Right ventricle myocardium superior (tissue), 1 donor: ENCODE measurements around the gene SYNE4. TPM values are rescaled to one million over a fixed set of nuclear protein-coding genes. Genes with fewer than 3 reads are reported as not detected.
A peak's percentile ranks its signal among the peaks of the same experiment; 100 is the strongest.
"Not testable (repeated sequence)": the region's sequence is repeated elsewhere in the genome, so short reads cannot be mapped to it uniquely, and the experiment has no call there.

ENCODE experiments used
- ATAC-seq: fragments of 200-7000 bp; cut with Tn5 transposase; one replicate; pipeline ENCODE4 v1.9.1; 2020; ENCODE audit warnings: mild to moderate bottlenecking; ENCODE audit not compliant: poor library complexity
- DNase-seq: peaks from one replicate; pipeline ENCODE4 v3.0.0-alpha.2; 2020
- intact Hi-C: fragments of 100-400 bp; cut with DNase I; formaldehyde crosslinking; loops from one replicate; pipeline ENCODE4 v1.11.2; 2022
- total RNA-seq: library from RNA; stranded (reverse); fragmentation: NEBNext Ultra II Directional; extraction: Animal tissue kit (Norgen Biotek cat#: 25700); gene quantifications from one replicate; pipeline ENCODE4 v1.2.1, GENCODE V29; 2021
- donor health status: DM: no; HTN: yes; CAD: no; lungs with severe emphysema.

The SYNE4 gene
- total RNA-seq, 1 donor from 2014 or later = 0.30 TPM

DNA sequence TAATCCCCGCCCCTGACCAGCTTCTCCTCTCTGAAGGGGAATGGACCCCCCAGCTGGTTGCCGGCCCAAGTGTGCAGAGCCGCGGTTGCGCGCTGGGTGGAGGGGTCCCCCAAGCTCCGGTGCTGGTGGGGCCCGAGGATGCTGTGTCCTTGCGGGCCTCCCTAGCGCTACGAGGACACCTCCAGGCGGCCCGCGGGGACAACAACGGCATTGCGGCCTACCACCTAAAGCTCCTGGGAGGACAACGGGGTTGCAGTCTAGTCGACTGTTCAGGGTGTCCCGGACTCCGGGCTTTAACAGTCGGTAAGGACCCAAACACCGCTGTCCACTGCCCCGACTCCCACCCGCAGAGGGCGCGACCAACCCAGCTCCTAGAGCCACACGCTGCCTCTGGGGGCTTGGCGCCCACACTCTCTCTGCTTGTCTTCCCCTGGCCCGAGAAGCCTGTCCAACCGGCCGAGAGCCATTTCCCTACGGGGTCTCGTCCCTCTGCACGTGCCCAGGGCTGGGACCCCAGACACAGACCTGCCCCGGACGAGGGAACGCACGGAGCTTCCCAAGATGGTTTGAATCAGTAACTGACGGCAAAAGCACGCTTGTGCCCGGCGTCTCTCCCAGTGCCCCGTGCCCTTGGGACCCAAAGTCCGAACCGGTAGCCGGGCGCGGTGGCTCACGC lies 14.6 kb downstream of the SYNE4 start:
- intact Hi-C loops = no loop called here
- ATAC-seq = peak; percentile 31
- peak; percentile 57 for DNase-seq

DNA sequence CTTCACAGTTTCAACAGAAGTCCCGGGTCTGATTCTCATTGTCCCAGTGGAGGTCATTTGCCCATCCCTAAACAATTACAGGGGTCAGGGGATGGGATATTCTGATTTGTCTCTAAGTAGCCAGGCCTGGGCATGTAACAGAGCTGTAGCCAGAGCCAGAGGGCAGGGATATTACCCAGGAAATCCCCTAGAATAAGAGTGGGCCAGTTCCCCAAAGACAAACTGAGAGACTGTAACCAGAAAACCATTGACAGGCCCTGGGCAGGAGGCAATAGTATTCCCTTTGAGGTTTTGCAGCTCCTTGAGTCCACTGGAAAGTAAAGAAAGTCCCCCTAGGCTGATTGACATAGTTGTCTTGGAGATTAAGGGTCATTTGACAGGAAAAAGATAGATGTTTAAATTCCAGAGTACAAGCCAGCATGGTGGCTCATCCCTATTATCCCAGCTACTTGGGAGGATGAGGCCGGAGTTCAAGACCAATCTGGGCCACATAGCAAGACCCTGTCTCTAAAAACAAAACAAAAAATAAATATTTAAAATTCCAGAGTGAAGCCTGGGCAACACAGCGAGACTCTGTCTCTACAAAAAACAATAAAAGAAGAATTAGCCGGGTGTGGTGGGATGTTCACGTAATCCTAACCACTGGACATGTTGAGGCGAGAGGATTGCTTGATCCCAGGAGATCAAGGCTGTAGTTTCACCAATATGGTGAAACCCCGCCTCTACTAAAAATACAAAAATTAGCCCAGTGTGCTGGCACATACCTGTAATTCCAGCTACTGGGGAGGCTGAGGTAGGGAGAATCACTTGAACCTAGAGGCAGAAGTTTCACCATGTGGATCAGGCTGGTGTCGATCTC lies 15.5 kb downstream of the SYNE4 start:
- intact Hi-C loops = no loop called here
- DNase-seq = no peak
- no peak for ATAC-seq

DNA sequence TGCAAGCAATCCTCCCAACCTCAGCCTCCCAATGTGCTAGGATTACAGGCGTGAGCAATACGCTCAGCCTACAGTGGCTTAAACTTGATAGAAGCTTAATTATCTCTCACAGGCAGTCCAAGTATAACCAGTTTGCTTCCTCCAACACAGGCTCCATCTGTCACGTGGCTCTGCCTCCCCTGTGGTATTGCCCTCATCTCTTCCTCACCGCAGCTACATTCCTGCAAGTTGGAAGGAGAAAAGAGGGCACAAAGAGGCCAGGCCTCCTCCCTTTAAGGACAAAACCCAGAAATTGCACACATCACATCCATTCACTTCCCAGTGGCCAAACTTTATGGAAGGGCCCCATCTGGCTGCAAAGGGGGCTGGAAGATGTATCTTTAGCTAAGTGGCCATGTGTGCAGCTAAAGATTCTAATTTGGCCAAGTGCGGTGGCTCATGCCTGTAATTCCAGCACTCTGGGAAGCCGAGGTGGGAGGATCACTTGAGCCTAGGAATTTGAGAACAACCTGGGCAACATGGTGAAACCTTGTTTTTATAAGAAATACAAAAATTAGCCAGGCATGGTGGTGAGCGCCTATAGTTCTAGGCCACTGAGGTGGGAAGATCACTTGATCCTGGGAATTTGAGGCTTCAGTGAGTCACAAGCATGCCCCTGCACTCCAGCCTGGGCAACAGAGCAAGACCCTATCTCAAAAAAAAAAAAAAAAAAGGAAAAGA lies 16.7 kb downstream of the SYNE4 start:
- intact Hi-C loops = no loop called here
- no peak for DNase-seq
- no peak for ATAC-seq

DNA sequence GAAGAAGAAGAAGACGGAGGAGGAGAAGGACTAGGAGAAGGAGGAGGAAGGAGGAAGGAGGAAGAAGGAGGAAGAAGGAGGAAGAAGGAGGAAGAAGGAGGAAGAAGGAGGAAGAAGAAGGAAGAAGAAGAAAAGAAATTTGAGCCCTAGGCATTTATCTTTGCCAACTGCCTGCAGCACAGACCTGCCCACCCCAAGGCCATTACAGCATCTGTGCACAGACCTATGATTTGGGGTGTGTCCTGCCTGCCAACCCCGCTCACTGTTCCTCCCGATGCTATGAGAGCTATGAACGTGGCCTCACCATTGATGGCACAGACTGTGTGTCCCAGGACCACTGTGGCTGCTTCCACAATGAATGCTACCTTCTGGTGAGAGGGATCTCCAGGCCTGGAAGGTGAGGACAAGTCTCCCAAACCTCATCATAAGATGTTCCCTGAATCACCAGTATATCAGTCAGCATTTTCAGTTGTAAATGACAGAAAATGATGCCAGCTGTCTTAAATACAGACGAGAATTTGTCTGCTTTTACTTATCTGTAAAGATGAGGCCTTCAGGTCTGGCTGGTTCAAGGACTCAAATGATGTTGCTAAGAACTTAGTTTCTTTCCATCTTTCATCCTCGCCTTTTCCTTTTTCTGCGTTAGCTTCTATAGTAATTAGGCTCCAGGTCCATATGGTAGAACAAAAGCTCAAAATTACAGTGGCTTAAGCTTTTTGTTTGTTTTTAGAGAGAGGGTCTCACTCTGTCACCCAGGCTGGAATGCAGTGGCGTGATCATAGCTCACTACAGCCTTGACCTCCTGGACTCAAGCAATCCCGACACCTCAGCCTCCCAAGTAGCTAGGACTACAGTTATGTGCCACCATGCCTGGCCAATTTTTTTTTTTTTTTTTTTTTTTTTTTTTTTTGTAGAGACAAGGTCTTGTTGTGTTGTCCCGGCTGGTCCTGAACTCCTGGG lies 17.6 kb downstream of the SYNE4 start:
- intact Hi-C loops = no loop called here
- DNase-seq (no peak), ATAC-seq (no peak)

DNA sequence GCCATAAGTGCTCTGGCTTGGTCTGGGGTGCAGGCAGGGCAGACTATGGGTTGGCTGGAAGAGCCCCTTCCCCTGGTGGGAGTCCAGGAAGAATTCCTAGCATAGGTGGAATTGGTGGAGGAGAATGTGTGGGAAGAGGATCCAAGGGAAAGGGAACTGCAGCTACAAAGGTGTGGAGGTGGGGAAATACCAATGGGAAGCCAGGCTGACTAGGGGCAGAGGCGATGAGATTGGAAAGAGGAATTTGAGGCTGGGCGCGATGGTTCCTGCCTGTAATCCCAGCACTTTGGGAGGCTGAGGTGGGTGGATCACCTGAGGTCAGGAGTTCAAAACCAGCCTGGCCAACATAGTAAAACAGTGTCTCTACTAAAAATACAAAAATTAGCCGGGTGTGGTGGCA lies 18.5 kb downstream of the SYNE4 start:
- intact Hi-C loops = no loop called here
- DNase-seq = no peak
- no peak for ATAC-seq

DNA sequence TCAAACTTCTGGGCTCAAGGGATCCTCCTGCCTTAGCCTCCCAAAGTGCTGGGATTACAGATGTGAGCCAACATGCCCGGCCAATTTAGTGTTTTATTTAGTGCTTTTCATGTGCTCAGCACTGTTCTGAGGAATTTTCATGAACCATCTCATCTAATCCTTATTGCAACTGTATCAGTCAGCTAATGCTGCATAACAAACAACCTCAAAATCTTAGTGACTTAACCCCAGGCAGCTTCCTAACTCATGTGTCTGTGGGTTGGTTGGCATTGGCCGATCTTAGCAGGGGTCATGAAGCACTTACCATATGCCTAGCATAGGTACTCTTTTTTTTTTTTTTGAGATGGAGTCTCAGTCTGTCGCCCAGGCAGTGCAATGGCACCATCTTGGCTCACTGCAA lies 19.8 kb downstream of the SYNE4 start:
- intact Hi-C loops = no loop called here

DNA sequence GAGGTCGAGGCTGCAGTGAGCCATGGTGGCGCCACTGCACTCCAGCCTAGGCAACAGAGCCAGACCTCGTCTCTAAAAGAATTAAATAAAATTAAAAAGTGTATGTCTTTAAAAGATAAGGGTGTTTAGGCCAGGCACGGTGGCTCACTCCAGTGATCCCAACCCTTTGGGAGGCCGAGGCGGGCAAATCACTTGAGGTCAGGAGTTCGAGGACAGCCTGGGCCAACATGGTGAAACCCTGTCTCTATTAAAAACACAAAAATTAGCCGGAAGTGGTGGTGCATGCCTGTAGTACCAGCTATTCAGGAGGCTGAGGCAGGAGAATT lies 21.1 kb downstream of the SYNE4 start:
- ATAC-seq = no peak
- DNase-seq = no peak
- intact Hi-C loops = no loop called here

More for the DNA sequence above, 19.8 kb downstream of the SYNE4 start:
- no peak for ATAC-seq
- no peak for DNase-seq

DNA sequence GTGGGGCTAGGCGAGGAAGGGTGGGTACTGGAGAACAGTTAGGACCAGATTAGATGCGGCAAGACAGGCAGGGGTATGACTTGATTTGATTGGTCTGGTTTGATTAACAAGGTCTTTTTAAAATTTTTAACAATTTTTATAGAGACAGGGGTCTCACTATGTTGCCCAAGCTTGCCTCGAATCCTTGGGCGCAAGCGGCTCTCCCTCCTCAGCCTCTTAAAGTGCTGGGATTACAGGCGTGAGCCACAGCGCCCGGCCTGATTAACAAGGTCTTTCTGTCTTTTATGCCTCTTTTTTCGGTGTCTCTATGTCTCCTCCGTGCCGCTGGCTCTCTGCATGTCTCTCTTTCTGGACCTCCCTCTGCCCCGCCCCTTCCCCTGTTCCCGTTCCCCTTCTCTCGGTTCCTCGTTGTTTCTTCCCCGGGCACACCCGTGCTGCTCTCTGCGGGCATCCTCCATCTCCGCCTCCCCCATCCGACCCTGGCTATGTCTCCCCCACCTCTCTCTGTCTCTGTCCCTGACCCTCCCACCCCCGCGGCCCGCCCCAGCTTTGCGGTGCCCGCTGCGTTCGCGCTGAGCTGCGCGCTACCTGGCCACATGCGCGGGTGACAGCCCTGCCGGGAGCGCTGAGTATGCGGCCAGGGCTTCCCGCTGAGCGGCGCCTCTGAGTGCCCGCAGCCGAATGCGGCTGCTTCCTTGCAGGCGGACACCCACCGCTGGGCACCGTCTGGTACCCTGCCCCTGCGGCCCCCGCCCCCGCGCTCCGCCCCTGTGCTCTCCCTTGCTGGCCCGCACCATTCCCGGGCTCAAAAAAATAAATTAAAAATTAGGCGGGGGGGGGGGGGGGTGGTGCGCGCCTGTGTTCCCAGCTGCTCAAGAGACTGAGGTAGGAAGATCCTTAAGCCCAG lies 21.7 kb downstream of the SYNE4 start:
- intact Hi-C loops = no loop called here
- DNase-seq (peak; percentile 73), ATAC-seq (peak; percentile 64)

DNA sequence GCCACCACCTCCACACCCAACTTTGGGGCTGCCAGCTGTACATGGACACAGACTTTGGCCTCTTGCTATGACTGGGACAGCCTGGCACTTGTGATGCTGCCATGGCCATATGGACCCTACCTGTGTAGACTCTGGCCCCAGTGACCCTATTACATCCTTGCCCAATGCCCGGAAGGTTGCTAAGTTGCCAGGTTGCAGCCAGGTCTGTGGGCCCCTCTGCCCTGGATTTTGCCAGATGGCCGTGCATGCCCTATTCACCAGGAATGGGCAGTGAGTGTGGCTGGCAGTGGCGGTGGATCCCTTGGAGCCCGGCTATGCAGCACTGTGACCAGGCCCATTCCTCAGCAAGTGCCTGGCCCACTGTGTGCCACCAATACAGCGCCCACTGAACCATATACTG lies 22.5 kb downstream of the SYNE4 start:
- ATAC-seq = no peak
- intact Hi-C loops = no loop called here

DNA sequence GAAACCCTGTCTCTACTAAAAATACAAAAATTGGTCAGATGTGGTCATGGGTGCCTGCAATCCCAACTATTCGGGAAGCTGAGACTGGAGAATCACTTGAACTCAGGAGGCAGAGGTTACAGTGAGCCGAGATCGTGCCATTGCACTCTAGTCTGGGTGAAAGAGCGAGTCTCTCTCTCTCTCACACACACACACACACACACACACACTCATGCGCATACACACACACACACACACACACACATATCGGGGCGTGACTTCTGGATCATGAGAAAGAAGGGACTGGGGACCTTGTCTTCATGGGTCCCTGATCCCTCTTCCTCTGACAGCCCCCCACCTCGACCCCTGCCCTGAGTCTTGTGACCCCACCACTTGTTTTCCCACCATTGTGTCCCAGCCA lies 25.4 kb downstream of the SYNE4 start:
- DNase-seq (no peak), ATAC-seq (no peak)
- intact Hi-C loops = no loop called here

More for the DNA sequence above, 22.5 kb downstream of the SYNE4 start:
- no peak for DNase-seq

DNA sequence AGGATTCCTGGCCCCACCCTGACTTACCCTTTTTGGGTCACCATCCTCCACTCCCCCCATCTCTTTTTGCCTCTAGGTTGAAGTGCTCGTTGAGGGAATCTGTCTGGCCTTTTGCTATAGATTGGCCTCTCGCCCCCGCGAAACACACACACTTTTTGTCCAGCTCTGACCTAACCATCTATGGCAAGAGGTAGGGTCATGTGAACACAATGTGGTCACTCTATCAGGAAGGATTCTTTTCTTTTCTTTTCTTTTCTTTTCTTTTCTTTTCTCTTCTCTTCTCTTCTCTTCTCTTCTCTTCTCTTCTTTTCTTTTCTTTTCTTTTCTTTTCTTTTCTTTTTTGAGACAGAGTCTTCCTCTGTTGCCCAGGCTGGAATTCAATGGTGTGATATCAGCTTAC lies 27.6 kb downstream of the SYNE4 start:
- ATAC-seq, DNase-seq, intact Hi-C loops: not testable (repeated sequence)

DNA sequence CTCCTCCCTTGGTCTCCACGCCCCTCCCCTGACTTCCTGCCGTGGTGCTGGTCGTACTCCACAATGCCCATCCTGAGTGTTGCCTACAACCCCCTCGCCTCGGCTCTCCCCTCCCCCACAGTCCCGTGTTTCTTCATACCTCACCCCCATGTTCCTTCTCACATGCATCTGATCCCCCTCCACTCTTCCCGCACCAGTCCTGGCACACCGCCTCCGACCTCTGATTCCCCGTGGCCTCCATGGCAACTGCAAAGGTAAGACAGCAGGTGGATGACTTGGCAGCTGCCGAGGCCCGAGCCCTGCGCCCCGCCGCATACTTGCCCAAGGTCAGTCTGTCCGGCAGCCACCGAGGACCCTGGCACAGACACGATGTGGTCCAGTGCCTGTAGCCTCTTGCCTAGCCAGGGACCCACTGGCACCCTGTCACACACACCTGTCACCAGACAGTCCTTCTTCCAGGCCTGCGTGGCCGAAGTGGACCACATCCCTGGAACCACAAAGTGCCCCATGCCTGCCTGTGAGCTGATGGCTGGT lies 29.7 kb downstream of the SYNE4 start:
- DNase-seq (no peak), ATAC-seq (no peak)
- intact Hi-C loops = no loop called here

DNA sequence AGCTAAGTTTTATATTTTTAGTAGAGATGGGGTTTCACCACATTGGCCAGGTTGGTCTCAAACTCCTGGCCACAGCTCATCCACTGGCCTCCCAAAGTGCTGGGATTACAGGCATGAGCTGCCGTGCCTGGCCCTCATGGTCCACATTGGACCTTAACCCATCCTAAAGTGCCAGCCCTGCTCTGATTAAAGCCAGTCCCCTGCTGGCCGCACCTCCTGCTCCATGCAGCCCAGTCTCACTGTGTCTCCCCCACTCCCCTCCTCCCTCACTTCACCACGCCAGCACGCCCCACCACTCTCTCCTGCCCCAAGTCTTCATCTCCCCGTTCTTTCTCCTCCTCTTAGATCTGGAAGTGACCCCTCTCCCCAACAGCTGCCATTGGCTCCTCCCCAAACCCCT lies 30.3 kb downstream of the SYNE4 start:
- DNase-seq = no peak
- intact Hi-C loops = no loop called here
- ATAC-seq = no peak

DNA sequence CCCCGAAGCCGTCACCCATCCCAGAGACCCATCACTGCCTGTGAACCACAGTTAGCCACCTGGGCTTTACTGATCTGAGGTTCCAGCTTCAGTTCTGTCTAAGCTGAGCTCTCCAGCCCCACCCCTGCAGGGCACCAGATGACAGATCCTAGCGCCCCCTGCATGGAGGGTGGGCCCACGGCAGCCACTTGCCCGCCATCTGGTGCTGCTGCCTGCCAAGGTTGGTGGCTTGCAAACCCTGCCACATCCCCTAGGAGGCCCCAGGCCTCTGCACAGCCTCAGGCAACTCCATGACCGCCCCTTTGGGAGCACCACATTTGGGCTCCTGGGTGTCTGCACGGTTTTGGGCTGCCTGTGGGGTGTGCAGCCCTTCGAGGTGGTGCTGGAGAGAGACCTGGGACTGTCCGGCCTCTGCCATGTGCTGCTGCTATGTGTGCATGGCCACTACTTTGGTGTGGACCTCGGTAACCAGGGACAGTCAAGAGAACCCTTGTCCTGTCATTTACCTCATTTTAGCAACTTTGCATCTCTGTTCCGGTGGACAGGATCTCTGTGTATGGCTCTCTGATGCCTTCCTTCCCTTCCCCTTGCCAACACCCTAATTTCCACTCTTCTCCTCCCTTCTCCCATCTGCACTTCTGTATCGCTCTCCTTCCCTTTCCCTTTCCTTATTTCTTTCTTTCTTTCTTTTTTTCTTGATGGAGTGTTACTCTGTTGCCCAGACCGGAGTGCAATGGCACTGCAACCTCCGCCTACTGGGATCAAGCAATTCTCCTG lies 31.0 kb downstream of the SYNE4 start:
- ATAC-seq = no peak
- intact Hi-C loops = no loop called here
- no peak for DNase-seq

DNA sequence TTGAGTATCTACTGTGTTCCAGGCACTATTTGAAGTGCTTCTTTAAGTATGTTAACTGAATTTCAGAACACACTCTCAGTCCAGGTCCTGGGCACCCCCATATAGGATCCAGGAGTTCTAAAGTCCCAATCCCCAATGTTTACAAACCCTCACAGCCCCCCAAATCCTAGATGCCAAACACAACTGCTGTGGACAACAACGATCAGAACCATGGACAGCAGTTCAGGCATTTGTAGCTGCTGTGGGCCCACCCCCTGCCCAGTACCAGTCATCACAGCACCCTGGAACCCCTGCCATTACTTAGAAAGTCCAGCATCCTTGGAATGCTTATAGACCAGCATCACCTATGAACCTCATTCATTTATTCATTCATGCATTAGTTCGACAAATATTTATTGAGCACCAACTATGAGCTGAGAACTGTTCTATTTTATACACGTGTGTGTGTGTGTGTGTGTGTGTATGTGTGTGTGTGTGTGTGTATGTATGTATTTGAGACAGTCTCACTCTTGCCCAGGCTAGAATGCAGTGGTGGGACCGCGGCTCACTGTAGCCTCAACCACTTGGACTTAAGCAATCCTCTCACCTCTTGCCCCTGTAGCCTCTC lies 32.9 kb downstream of the SYNE4 start:
- intact Hi-C loops = no loop called here
- ATAC-seq = no peak
- DNase-seq = peak; percentile 10

DNA sequence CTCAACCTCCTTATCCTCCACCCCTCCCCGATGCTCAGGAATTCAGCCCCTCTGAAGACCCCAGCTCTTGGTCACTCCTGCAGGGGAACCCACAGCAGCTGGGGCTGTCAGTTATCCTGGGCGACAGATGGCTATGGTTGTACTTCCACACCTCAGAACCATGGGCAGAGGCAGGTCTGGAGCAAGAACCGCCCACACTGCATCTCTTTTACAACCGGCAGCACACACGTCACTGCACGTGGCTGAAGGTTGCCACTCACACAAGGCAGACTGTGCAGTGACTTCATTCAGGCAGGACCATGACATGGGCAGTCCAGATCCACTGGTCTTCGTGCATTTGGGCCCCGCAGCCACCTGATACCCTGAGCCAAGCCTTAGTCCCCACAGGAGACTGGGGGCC lies 35.1 kb downstream of the SYNE4 start:
- intact Hi-C loops = no loop called here
- no peak for ATAC-seq
- no peak for DNase-seq
